Endodermal cell (in vitro differentiated cells): Measurements from ENCODE around the gene OTOGL. TPM values are rescaled to one million over a fixed set of nuclear protein-coding genes. Genes with fewer than 3 reads are reported as not detected.

ENCODE experiments used
- DNase-seq: peaks from one replicate; pipeline ENCODE4 v3.0.0-alpha.2; 2017
- H3K27ac ChIP-seq: 2 replicates; pipeline ENCODE4 v1.5.1; 2013; ENCODE audit warnings: mild to moderate bottlenecking, low read depth, low read length, moderate library complexity
- H3K27me3 ChIP-seq: 2 replicates; pipeline ENCODE4 v1.6.1; 2013; ENCODE audit warnings: mild to moderate bottlenecking, low read length, moderate library complexity; ENCODE audit not compliant: insufficient read depth, control insufficient read depth, poor library complexity, severe bottlenecking
- H3K36me3 ChIP-seq: 2 replicates; pipeline ENCODE4 v1.7.0; 2013; ENCODE audit warnings: mild to moderate bottlenecking, low read length, moderate library complexity; ENCODE audit not compliant: control insufficient read depth, insufficient read depth
- H3K4me1 ChIP-seq: one replicate; pipeline ENCODE4 v1.7.0; 2013; ENCODE audit warnings: low read length; ENCODE audit not compliant: control insufficient read depth, insufficient read depth
- H3K4me3 ChIP-seq: 2 replicates; pipeline ENCODE4 v1.5.1; 2013; ENCODE audit warnings: mild to moderate bottlenecking, low read length, moderate library complexity
- H3K9ac ChIP-seq: 2 replicates; pipeline ENCODE4 v1.6.1; 2013; ENCODE audit warnings: mild to moderate bottlenecking, low read length, moderate library complexity; ENCODE audit not compliant: poor library complexity, severe bottlenecking; ENCODE audit errors: extremely low read depth
- H3K9me3 ChIP-seq: 2 replicates; pipeline ENCODE4 v1.6.1; 2013; ENCODE audit warnings: mild to moderate bottlenecking, low read length, moderate library complexity; ENCODE audit not compliant: control insufficient read depth
- H3K27ac Mint-ChIP-seq: 2 replicates; pipeline ENCODE4 v1.8.0; 2020; ENCODE audit warnings: mixed read lengths
- H3K27me3 Mint-ChIP-seq: 2 replicates; pipeline ENCODE4 v1.8.0; 2021; ENCODE audit warnings: mild to moderate bottlenecking, mixed read lengths; ENCODE audit not compliant: insufficient read depth
- H3K36me3 Mint-ChIP-seq: 2 replicates; pipeline ENCODE4 v1.8.0; 2020; ENCODE audit warnings: low read depth, mixed read lengths
- H3K4me1 Mint-ChIP-seq: 2 replicates; pipeline ENCODE4 v1.8.0; 2020; ENCODE audit warnings: mixed read lengths
- H3K4me3 Mint-ChIP-seq: 2 replicates; pipeline ENCODE4 v1.8.0; 2020; ENCODE audit warnings: mild to moderate bottlenecking, moderate library complexity, mixed read lengths
- H3K9me3 Mint-ChIP-seq: 2 replicates; pipeline ENCODE4 v1.8.0; 2020; ENCODE audit warnings: mild to moderate bottlenecking, mixed read lengths
- CTCF ChIP-seq: fragments of 200-600 bp; sonication (generic); conservative IDR thresholded peaks from 2 replicates; pipeline ENCODE4 v1.5.0; 2021; ENCODE audit warnings: antibody characterized with exemption, mild to moderate bottlenecking
- WGBS, 2 experiments: methylation state at CpG; one replicate each; pipeline versions ENCODE4 v1.1.5 to v1.1.7; 2013; ENCODE audit warnings: missing lambda C conversion rate in 2 of 2, mixed read lengths in 1 of 2; ENCODE audit not compliant: insufficient coverage in 1 of 2, insufficient read length in 1 of 2; 5-methylcytosine and 5-hydroxymethylcytosine counted together
- total RNA-seq, 2 donors: library from RNA; stranded (reverse); fragmentation: NEBNext Ultra II Directional in 1 of 2; extraction: Animal tissue kit (Norgen Biotek cat#: 25700) in 1 of 2; gene quantifications; 2 replicates in 1 of 2; 3 replicates in 1 of 2; pipeline ENCODE4 v1.2.1, GENCODE V29; 2021

Gene OTOGL
- total RNA-seq, 2 donors from 2014 or later, result 2.4 to 11.4 TPM

- Mint-ChIP-seq H3K27me3 (no peaks in the 10 kb centered on the region), H3K27ac (no peak overlapping the region), H3K4me1 (no peaks in the 10 kb centered on the region), H3K4me3 (no peak overlapping the region), H3K36me3 (no peaks in the 10 kb centered on the region), H3K9me3 (no peaks in the 10 kb centered on the region)
- Histone ChIP-seq H3K9ac (no peak overlapping the region), H3K9me3 (no peaks in the 10 kb centered on the region), H3K4me1 (no peaks in the 10 kb centered on the region), H3K4me3 (no peak overlapping the region), H3K36me3 (no peaks in the 10 kb centered on the region), H3K27me3 (no peaks in the 10 kb centered on the region), H3K27ac (no peak overlapping the region)
- no peak for DNase-seq
- WGBS, 2 experiments, result 96% methylated on average over 1 of the region's 1 CpG; no CpG with 5 or more reads in 1 of the 2 experiments
- TF ChIP-seq CTCF, result no peak
These were observed 253.1 kb downstream of the OTOGL start for GRCh38 chr12:80352474-80352873.

- Mint-ChIP-seq H3K4me1 (no peaks in the 10 kb centered on the region), H3K9me3 (no peaks in the 10 kb centered on the region), H3K36me3 (no peaks in the 10 kb centered on the region), H3K27ac (no peak overlapping the region), H3K27me3 (no peaks in the 10 kb centered on the region), H3K4me3 (no peak overlapping the region)
- H3K9ac ChIP-seq, result no peak overlapping the region
- DNase-seq, result no peak
- WGBS, 2 experiments, result 93 to 100% methylated on average over 1 to 2 of the region's 2 CpGs
- no peaks in the 10 kb centered on the region for H3K4me1 ChIP-seq
- no peaks in the 10 kb centered on the region for H3K9me3 ChIP-seq
- H3K27me3 ChIP-seq, result no peaks in the 10 kb centered on the region
- TF ChIP-seq CTCF, result no peak
- H3K27ac ChIP-seq, result no peak overlapping the region
- no peaks in the 10 kb centered on the region for H3K36me3 ChIP-seq
- no peak overlapping the region for H3K4me3 ChIP-seq
These were observed 253.9 kb downstream of the OTOGL start for GRCh38 chr12:80353254-80353653.

GRCh38 chr12:80356097-80356496 is 256.8 kb downstream of the OTOGL start:
- H3K4me3 ChIP-seq, result no peak overlapping the region
- no peak overlapping the region for H3K9ac ChIP-seq
- Mint-ChIP-seq H3K4me1 (no peaks in the 10 kb centered on the region), H3K27ac (no peak overlapping the region), H3K27me3 (no peaks in the 10 kb centered on the region), H3K36me3 (no peaks in the 10 kb centered on the region), H3K4me3 (no peak overlapping the region), H3K9me3 (no peaks in the 10 kb centered on the region)
- DNase-seq, result no peak
- H3K27me3 ChIP-seq, result no peaks in the 10 kb centered on the region
- H3K27ac ChIP-seq, result no peak overlapping the region
- WGBS, 2 experiments, result 94% methylated on average over 2 of the region's 2 CpGs; no CpG with 5 or more reads in 1 of the 2 experiments
- TF ChIP-seq CTCF, result no peak
- no peaks in the 10 kb centered on the region for H3K36me3 ChIP-seq
- no peaks in the 10 kb centered on the region for H3K9me3 ChIP-seq
- H3K4me1 ChIP-seq, result no peaks in the 10 kb centered on the region
